Peyer's patch (tissue), 4 donors: Measurements from ENCODE around the gene GMPPB. TPM values are rescaled to one million over a fixed set of nuclear protein-coding genes. Genes with fewer than 3 reads are reported as not detected.
"Not testable (repeated sequence)": the region's sequence is repeated elsewhere in the genome, so short reads cannot be mapped to it uniquely, and the experiment has no call there.

Source experiments
- DNase-seq, 3 donors: peaks; one replicate each; pipeline ENCODE4 v3.0.0-alpha.2; 2017 to 2019
- H3K27ac ChIP-seq, 4 donors: fragments of 200-600 bp; sonication (generic); one replicate each; pipeline ENCODE4 v1.5.1; 2016 to 2019
- H3K27me3 ChIP-seq, 2 donors: fragments of 200-600 bp; sonication (generic); one replicate each; pipeline ENCODE4 v1.5.1; 2019
- H3K36me3 ChIP-seq, 3 donors: fragments of 200-600 bp; sonication (generic); one replicate each; pipeline ENCODE4 v1.5.1; 2016 to 2019
- H3K4me1 ChIP-seq, 4 donors: fragments of 200-600 bp; sonication (generic); one replicate each; pipeline ENCODE4 v1.5.1; 2016 to 2019
- H3K4me3 ChIP-seq, 4 donors: fragments of 200-600 bp; sonication (generic); 1 replicate in 3 of 4; 2 replicates in 1 of 4; pipeline ENCODE4 v1.5.1; 2016 to 2019; ENCODE audit warnings: mild to moderate bottlenecking in 1 of 4
- H3K9me3 ChIP-seq, 4 donors: fragments of 200-600 bp; sonication (generic); one replicate each; pipeline ENCODE4 v1.5.1; 2016 to 2019; ENCODE audit warnings: mild to moderate bottlenecking in 1 of 4
- POLR2A ChIP-seq, 2 donors: fragments of 450-650 bp; IDR thresholded peaks; one replicate each; pipeline ENCODE4 v1.5.1; 2017; ENCODE audit warnings: antibody characterized with exemption in 2 of 2, mild to moderate bottlenecking in 2 of 2, moderate library complexity in 2 of 2
- total RNA-seq, 4 donors: library from RNA; depleted of rRNA; stranded (reverse); fragments of >200 nt; gene quantifications; one replicate each; pipeline ENCODE4 v1.1.0, GENCODE V29; 2016
- TF ChIP-seq, protein P1 (sequence below), 6 experiments: fragments of 450-650 bp in 4 of 6; fragments of 200-600 bp in 2 of 6; sonication (generic) in 1 of 6; IDR thresholded peaks; one replicate each; pipeline ENCODE4 v1.5.1; 2017 to 2019; ENCODE audit warnings: antibody characterized with exemption in 6 of 6, mild to moderate bottlenecking in 3 of 6, moderate library complexity in 1 of 6

The GMPPB gene
- total RNA-seq, 4 donors from 2014 or later = 35.4 to 46.4 (median 40.7) TPM

DNA sequence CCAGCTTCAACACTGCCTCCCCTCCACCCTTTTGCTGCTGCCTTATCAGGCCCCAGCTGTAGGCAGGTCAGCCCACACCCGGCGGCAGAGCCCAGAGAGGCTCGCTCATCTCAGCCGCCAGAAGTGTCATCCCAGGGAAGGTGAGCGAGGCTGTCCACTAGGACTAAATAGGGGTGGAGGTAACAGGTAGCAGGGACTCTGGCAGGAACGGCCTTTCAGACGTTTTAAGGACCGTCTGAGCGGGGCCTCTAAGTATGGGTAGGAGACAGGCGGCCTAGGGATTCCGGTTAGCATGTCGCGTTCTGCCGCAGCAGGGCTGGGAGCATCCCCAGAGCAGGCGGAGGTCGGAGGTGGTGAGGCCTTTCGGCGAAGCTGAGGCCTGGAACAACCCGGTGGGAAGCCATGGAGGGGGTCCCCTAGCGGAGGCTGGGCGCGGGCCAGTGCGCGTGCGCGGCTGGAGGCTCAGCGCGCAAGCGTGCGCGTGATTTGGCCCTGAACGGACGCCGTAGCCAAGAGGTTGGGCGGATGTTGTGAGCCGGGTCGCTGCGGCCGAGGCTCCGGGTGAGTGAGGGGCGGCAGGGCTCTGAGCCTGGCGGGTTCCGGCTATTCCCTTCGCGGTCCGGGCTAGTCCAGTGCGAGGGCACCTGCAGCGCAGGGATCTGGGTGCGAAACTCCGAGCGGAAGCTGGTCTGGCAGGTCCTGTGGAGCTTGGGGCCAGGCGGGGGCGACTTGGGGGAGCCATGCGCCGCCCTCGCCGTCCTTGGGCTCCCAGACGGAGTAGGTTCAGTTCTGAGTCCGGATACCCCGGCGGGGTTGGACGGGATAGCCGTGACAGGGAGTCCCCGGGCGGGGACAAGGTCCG is 34.5 kb downstream of the GMPPB start, which contains the start of the genes MST1 and RNF123:
Gene MST1, minus strand, starts transcription at position 429 of the 862 bp plus-strand sequence. CDS start 783 bp downstream, outside the sequence.
Gene RNF123, plus strand, starts transcription at position 512 of the 862 bp plus-strand sequence. CDS start 1,609 bp downstream, outside the sequence.
- Histone ChIP-seq H3K27me3 (no peaks in the 10 kb centered on the region), H3K4me1 (peaks cover 0 to 42% (median 7%) of the 10 kb centered on the region in 4 donors), H3K36me3 (peaks cover 0 to 5% (median 0%) of the 10 kb centered on the region in 3 donors), H3K4me3 (peak within 1 kb of the TSS; percentile 81 to 93 (median 89)), H3K9me3 (no peaks in the 10 kb centered on the region), H3K27ac (peak within 1 kb of the TSS; percentile 65 to 83 (median 76))
- TF ChIP-seq, protein P1, sequence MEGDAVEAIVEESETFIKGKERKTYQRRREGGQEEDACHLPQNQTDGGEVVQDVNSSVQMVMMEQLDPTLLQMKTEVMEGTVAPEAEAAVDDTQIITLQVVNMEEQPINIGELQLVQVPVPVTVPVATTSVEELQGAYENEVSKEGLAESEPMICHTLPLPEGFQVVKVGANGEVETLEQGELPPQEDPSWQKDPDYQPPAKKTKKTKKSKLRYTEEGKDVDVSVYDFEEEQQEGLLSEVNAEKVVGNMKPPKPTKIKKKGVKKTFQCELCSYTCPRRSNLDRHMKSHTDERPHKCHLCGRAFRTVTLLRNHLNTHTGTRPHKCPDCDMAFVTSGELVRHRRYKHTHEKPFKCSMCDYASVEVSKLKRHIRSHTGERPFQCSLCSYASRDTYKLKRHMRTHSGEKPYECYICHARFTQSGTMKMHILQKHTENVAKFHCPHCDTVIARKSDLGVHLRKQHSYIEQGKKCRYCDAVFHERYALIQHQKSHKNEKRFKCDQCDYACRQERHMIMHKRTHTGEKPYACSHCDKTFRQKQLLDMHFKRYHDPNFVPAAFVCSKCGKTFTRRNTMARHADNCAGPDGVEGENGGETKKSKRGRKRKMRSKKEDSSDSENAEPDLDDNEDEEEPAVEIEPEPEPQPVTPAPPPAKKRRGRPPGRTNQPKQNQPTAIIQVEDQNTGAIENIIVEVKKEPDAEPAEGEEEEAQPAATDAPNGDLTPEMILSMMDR (IDR thresholded peaks at IDR 0.05) = peak in 4 of 6 experiments; percentile 24 to 39 (median 34)
- TF ChIP-seq POLR2A (IDR thresholded peaks at IDR 0.05) = peak; percentile 52 to 60
- peak; percentile 78 to 95 (median 94) for DNase-seq

- peak; percentile 53 to 57 for TF ChIP-seq POLR2A (IDR thresholded peaks at IDR 0.05)
- peak in 2 of 3 donors; percentile 56 to 64 for DNase-seq
- not testable (repeated sequence) for H3K36me3 ChIP-seq, H3K9me3 ChIP-seq, H3K27me3 ChIP-seq
- Histone ChIP-seq H3K27ac (peak overlapping the region; percentile 65 to 83 (median 76)), H3K4me3 (peak overlapping the region; percentile 81 to 93 (median 89)), H3K4me1 (peaks cover 0 to 42% (median 7%) of the 10 kb centered on the region in 4 donors)
These were observed 35.3 kb downstream of the GMPPB start for GRCh38 chr3:49688338-49689045.

DNA sequence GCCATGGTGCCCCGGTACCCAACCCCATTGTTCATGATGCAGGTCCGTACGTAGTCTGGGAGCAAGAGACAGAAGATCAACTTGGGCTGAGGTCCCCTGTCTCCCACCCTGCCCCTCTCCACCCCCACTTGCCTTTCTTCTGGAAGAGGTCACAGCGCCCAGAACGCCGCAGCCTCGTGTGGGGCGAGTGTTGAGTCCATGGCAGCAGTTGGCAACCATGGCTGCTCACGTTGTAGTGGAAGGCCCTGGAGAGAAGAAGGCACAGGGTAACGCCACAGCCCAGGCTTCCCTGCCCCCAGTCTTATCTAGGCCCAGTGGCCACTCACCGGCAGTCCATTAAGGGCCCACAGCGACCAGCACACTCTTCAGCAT is 36.3 kb downstream of the GMPPB start:
- H3K9me3 ChIP-seq, DNase-seq, H3K27me3 ChIP-seq, H3K27ac ChIP-seq: not testable (repeated sequence)
- H3K4me3 ChIP-seq = peak overlapping the region in 2 of 4 donors; percentile 51 to 57
- peaks cover 0 to 42% (median 7%) of the 10 kb centered on the region in 4 donors for H3K4me1 ChIP-seq
- H3K36me3 ChIP-seq = peaks cover 0 to 20% (median 0%) of the 10 kb centered on the region in 3 donors

DNA sequence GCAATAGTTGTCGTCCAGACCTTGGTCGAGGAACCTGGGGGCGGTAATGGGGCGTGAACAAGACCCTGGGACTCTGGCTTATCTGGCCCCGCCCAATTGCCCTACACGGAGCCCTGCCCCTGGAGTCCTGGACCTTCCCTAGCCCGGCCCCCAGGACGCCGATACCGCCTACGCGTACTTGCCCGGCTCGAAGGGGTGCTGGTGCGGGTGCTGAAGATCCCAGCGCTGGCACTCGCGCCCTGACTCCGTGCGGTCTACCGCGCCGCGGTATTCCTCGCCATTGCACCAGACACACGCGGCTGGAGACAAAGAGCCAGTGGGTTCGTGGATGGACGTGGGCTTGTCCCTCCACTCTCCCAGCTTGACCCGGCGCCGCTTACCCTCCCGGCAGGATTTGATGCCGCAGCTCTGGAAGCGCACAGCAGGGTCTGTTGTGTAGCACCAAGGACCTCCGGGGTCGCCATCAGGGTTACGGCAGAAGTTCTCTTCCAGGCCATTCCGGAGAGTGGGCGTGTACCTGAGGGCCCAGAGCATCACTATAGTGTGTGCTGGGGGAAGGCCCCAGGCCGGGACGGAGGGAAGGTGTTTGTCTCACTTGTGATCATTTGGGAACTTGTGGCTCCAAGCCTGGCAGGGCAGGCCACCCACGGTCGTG is 36.9 kb downstream of the GMPPB start:
- peak overlapping the region; percentile 18 to 57 (median 43) for H3K4me3 ChIP-seq
- H3K27ac ChIP-seq = peak overlapping the region in 2 of 4 donors; percentile 35 to 60
- DNase-seq = peak; percentile 51 to 91 (median 88)
- peaks cover 0 to 41% (median 7%) of the 10 kb centered on the region in 4 donors for H3K4me1 ChIP-seq
- not testable (repeated sequence) for H3K9me3 ChIP-seq, H3K27me3 ChIP-seq
- H3K36me3 ChIP-seq = peaks cover 0 to 25% (median 0%) of the 10 kb centered on the region in 3 donors

GRCh38 chr3:49686346-49686745 is 37.4 kb downstream of the GMPPB start:
- H3K4me3 ChIP-seq = peak overlapping the region; percentile 18 to 57 (median 43)
- peak; percentile 32 to 79 (median 77) for DNase-seq
- H3K27ac ChIP-seq = peak overlapping the region in 2 of 4 donors; percentile 35 to 60

GRCh38 chr3:49685846-49686245 is 37.9 kb downstream of the GMPPB start:
- H3K9me3 ChIP-seq, H3K27me3 ChIP-seq, DNase-seq, H3K27ac ChIP-seq: not testable (repeated sequence)
- H3K4me3 ChIP-seq = peak overlapping the region in 2 of 4 donors; percentile 51 to 57
- peaks cover 0 to 30% (median 5%) of the 10 kb centered on the region in 4 donors for H3K4me1 ChIP-seq
- peaks cover 0 to 36% (median 0%) of the 10 kb centered on the region in 3 donors for H3K36me3 ChIP-seq

More at GRCh38 chr3:49686346-49686745, 37.4 kb downstream of the GMPPB start:
- H3K27me3 ChIP-seq, H3K9me3 ChIP-seq: not testable (repeated sequence)
- Histone ChIP-seq H3K4me1 (peaks cover 0 to 35% (median 7%) of the 10 kb centered on the region in 4 donors), H3K36me3 (peaks cover 0 to 31% (median 0%) of the 10 kb centered on the region in 3 donors)

DNA sequence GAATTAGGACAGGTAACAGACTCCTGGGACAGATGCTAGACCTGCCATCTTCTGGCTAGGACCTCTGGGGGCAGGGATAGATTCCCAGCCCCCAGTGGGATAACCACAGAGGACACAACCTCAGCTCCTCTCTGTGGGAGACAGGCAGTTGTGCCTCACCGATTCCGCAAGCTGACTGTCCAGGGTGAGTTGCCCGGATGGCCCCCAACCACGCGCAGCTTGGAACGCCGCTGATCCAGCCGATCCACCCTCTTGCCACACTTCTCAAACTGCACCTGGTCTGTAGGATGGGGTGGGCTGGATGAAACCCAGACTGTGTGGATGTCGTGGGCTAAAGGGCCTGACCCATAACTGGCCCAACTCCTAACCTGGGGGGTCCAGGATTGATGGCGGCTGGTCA is 38.6 kb downstream of the GMPPB start:
- not testable (repeated sequence) for H3K4me3 ChIP-seq, H3K27ac ChIP-seq, H3K27me3 ChIP-seq, DNase-seq, H3K9me3 ChIP-seq
- peaks cover 0 to 43% (median 0%) of the 10 kb centered on the region in 3 donors for H3K36me3 ChIP-seq
- peaks cover 0 to 23% (median 3%) of the 10 kb centered on the region in 4 donors for H3K4me1 ChIP-seq

- peaks cover 0 to 50% (median 0%) of the 10 kb centered on the region in 3 donors for H3K36me3 ChIP-seq
These were observed 39.3 kb downstream of the GMPPB start for GRCh38 chr3:49684453-49684852.

More at GRCh38 chr3:49684453-49684852, 39.3 kb downstream of the GMPPB start:
- not testable (repeated sequence) for DNase-seq, H3K27me3 ChIP-seq, H3K9me3 ChIP-seq, H3K27ac ChIP-seq, H3K4me3 ChIP-seq
- peaks cover 0 to 20% (median 1%) of the 10 kb centered on the region in 4 donors for H3K4me1 ChIP-seq
